ENCODE results near the gene USP36. TPM values are rescaled to one million over a fixed set of nuclear protein-coding genes. Genes with fewer than 3 reads are reported as not detected.

USP36 gene
- total RNA-seq, 1 experiment from 2014 or later: 103 TPM

DNA sequence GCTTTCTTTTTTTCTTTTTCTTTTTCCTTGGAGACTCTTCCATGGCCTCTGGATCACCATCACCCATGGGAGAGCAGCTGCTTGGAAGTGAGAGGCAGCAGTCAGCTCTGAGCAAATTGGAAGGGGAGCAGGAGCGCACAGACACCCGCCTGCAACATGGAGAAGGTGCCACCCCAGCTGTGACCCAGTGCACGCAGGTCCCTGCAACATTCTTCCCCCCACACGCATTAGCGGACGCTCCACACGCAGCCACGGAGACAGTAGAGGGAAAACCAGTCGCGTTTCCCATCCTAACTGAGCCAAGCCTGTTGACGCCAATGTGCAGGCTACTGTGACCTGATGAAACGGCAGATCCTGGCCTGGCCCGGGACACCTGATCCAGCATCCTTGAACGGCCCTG lies 38.2 kb downstream of the USP36 start:
- peaks cover 6% of the 10 kb centered on the region for H3K36me3 ChIP-seq (ENCODE audit: control insufficient read depth, insufficient read depth, low read length)
- H3K4me3 Mint-ChIP-seq (ENCODE audit: unreplicated experiment): no peak overlapping the region

DNA sequence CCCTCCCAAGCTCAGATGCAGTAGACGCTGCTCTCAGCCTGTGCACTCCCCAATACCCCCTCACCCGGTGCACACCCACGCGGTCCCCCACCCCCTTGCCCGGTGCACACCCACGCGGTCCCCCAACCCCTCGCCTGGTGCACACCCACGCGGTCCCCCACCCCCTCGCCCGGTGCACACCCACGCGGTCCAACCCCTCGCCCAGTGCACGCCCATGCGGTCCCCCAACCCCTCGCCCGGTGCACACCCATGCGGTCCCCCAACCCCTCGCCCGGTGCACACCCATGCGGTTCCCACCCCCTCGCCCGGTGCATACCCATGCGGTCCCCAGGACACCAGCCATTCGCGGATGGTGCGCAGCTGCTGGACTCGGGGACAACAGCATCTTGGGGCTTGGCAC lies 38.6 kb downstream of the USP36 start:
- H3K4me1 ChIP-seq: no peaks in the 10 kb centered on the region
- Mint-ChIP-seq H3K36me3 (ENCODE audit: insufficient read depth, unreplicated experiment) (peaks cover 97% of the 10 kb centered on the region), H3K27ac (ENCODE audit: unreplicated experiment) (no peak overlapping the region), H3K27me3 (ENCODE audit: insufficient read depth, unreplicated experiment) (no peaks in the 10 kb centered on the region), H3K4me1 (ENCODE audit: low read depth, unreplicated experiment) (no peaks in the 10 kb centered on the region), H3K4me3 (ENCODE audit: unreplicated experiment) (no peak overlapping the region), H3K9me3 (ENCODE audit: unreplicated experiment) (no peaks in the 10 kb centered on the region)
- H3K4me3 ChIP-seq (ENCODE audit: low read depth, low read length): no peak overlapping the region
- intact Hi-C loops (cut with micrococcal nuclease; ENCODE audit: unreplicated experiment): no loop called here
- ChIA-PET POLR2A (no interaction called here), CTCF (no interaction called here)
- no TSS peak for BruUV-seq (replicated peaks)
- H3K36me3 ChIP-seq (ENCODE audit: control insufficient read depth, insufficient read depth, low read length): peaks cover 5% of the 10 kb centered on the region
- no peaks in the 10 kb centered on the region for H3K9me3 ChIP-seq
- TF ChIP-seq, protein P1, sequence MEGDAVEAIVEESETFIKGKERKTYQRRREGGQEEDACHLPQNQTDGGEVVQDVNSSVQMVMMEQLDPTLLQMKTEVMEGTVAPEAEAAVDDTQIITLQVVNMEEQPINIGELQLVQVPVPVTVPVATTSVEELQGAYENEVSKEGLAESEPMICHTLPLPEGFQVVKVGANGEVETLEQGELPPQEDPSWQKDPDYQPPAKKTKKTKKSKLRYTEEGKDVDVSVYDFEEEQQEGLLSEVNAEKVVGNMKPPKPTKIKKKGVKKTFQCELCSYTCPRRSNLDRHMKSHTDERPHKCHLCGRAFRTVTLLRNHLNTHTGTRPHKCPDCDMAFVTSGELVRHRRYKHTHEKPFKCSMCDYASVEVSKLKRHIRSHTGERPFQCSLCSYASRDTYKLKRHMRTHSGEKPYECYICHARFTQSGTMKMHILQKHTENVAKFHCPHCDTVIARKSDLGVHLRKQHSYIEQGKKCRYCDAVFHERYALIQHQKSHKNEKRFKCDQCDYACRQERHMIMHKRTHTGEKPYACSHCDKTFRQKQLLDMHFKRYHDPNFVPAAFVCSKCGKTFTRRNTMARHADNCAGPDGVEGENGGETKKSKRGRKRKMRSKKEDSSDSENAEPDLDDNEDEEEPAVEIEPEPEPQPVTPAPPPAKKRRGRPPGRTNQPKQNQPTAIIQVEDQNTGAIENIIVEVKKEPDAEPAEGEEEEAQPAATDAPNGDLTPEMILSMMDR (IDR thresholded peaks at IDR 0.05; ENCODE audit: insufficient read depth in 1 of 2, low read depth in 1 of 2, low read length in 1 of 2, severe bottlenecking in 1 of 2, unreplicated experiment in 1 of 2): no peak
- no peaks in the 10 kb centered on the region for H3K27me3 ChIP-seq (replicated peaks; ENCODE audit: control insufficient read depth, insufficient read depth, low read length)
- no peak for DNase-seq

More for the DNA sequence above, 38.2 kb downstream of the USP36 start:
- TF ChIP-seq, protein P1 (IDR thresholded peaks at IDR 0.05; ENCODE audit: insufficient read depth in 1 of 2, low read depth in 1 of 2, low read length in 1 of 2, severe bottlenecking in 1 of 2, unreplicated experiment in 1 of 2): no peak
- Histone ChIP-seq H3K27me3 (replicated peaks; ENCODE audit: control insufficient read depth, insufficient read depth, low read length) (no peaks in the 10 kb centered on the region), H3K9me3 (no peaks in the 10 kb centered on the region), H3K4me1 (no peaks in the 10 kb centered on the region), H3K4me3 (ENCODE audit: low read depth, low read length) (no peak overlapping the region)
- Mint-ChIP-seq H3K4me1 (ENCODE audit: low read depth, unreplicated experiment) (no peaks in the 10 kb centered on the region), H3K27me3 (ENCODE audit: insufficient read depth, unreplicated experiment) (no peaks in the 10 kb centered on the region), H3K36me3 (ENCODE audit: insufficient read depth, unreplicated experiment) (peaks cover 97% of the 10 kb centered on the region), H3K9me3 (ENCODE audit: unreplicated experiment) (no peaks in the 10 kb centered on the region), H3K27ac (ENCODE audit: unreplicated experiment) (no peak overlapping the region)
- POLR2A ChIA-PET: no interaction called here
- no peak for DNase-seq
- no TSS peak for BruUV-seq (replicated peaks)
- intact Hi-C loops (cut with micrococcal nuclease; ENCODE audit: unreplicated experiment): no loop called here
- CTCF ChIA-PET: no interaction called here

DNA sequence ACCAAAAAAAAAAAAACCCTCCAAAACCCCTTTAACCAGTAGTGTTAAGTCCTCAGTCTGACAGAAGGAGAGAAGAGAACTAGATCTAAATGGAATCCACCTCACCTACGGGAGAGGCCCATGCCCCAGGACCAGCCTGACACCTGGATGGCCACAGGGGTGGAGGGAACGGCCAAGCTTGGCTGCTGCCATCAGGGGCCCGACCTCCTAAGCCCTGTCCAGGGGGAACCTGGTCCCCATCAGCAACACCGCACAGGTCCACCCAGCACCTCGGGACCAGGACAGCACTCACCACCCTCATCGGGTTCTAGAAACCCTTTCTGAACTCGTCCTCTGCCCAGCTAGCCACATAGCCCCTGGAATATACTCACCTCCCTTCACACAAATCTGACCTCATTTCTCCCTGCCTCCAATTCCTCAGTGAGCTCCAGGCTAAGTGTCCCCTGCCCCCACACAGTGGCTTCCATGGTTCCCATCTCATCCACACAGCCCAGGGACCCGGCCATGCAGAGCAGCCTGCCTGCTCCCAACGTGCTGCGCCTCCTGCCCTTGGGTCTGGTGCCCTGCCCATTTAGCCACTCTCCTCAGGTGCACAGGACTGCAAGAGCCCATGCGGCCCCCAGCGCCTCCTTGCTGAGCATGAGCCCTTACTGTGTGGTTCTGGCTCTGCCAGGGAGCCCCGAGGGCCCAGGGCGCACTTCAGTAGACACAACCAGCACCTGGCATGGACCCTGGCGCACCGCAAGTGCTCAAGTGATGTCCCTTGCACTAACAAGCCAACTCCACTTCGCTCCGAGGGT lies 40.3 kb downstream of the USP36 start:
- Mint-ChIP-seq H3K36me3 (ENCODE audit: insufficient read depth, unreplicated experiment) (peaks cover 92% of the 10 kb centered on the region), H3K4me1 (ENCODE audit: low read depth, unreplicated experiment) (no peaks in the 10 kb centered on the region), H3K4me3 (ENCODE audit: unreplicated experiment) (no peak overlapping the region), H3K27ac (ENCODE audit: unreplicated experiment) (no peak overlapping the region), H3K9me3 (ENCODE audit: unreplicated experiment) (no peaks in the 10 kb centered on the region), H3K27me3 (ENCODE audit: insufficient read depth, unreplicated experiment) (no peaks in the 10 kb centered on the region)
- DNase-seq: no peak
- H3K4me3 ChIP-seq (ENCODE audit: low read depth, low read length): no peak overlapping the region
- no TSS peak for BruUV-seq (replicated peaks)
- intact Hi-C loops (cut with micrococcal nuclease; ENCODE audit: unreplicated experiment): no loop called here
- H3K36me3 ChIP-seq (ENCODE audit: control insufficient read depth, insufficient read depth, low read length): peaks cover 5% of the 10 kb centered on the region
- TF ChIP-seq, protein P1 (IDR thresholded peaks at IDR 0.05; ENCODE audit: insufficient read depth in 1 of 2, low read depth in 1 of 2, low read length in 1 of 2, severe bottlenecking in 1 of 2, unreplicated experiment in 1 of 2): no peak
- CTCF ChIA-PET: interaction anchor here (0.6 to 1.2 kb wide), 3 partner anchors 14 to 303 kb away, joined by 3 to 4 read pairs (median 3); no protein-coding TSS in a partner anchor
- POLR2A ChIA-PET: no interaction called here
- H3K4me1 ChIP-seq: no peaks in the 10 kb centered on the region
- H3K27me3 ChIP-seq (replicated peaks; ENCODE audit: control insufficient read depth, insufficient read depth, low read length): no peaks in the 10 kb centered on the region
- no peaks in the 10 kb centered on the region for H3K9me3 ChIP-seq
